ENCODE results near the gene SMC1B.
A peak's percentile ranks its signal among the peaks of the same experiment; 100 is the strongest.
"Not testable (repeated sequence)": the region's sequence is repeated elsewhere in the genome, so short reads cannot be mapped to it uniquely, and the experiment has no call there.

SMC1B gene

GRCh38 chr22:45441138-45441537 lies 27.7 kb upstream of the SMC1B start:
- no peak for DNase-seq

- not testable (repeated sequence) for DNase-seq
Measured at GRCh38 chr22:45440688-45441087, 27.3 kb upstream of the SMC1B start.

- DNase-seq = no peak
Measured at GRCh38 chr22:45438336-45438735, 24.9 kb upstream of the SMC1B start.

- DNase-seq = not testable (repeated sequence)
Measured at GRCh38 chr22:45436871-45437517, 23.6 kb upstream of the SMC1B start.

GRCh38 chr22:45435544-45436139 lies 22.2 kb upstream of the SMC1B start:
- DNase-seq = peak; percentile 20

- DNase-seq = no peak
Measured at GRCh38 chr22:45434981-45435380, 21.6 kb upstream of the SMC1B start.

- no peak for DNase-seq
Measured at GRCh38 chr22:45430871-45431270, 17.5 kb upstream of the SMC1B start.

GRCh38 chr22:45429981-45430775 lies 16.8 kb upstream of the SMC1B start:
- DNase-seq = no peak

GRCh38 chr22:45429424-45429823 lies 16.0 kb upstream of the SMC1B start:
- DNase-seq = no peak

- no peak for DNase-seq
Measured at GRCh38 chr22:45428391-45429385, 15.3 kb upstream of the SMC1B start.

GRCh38 chr22:45427114-45427513 lies 13.7 kb upstream of the SMC1B start:
- no peak for DNase-seq

GRCh38 chr22:45426387-45426786 lies 13.0 kb upstream of the SMC1B start:
- DNase-seq = no peak

- DNase-seq = no peak
Measured at GRCh38 chr22:45425531-45426265, 12.3 kb upstream of the SMC1B start.

- no peak for DNase-seq
Measured at GRCh38 chr22:45425101-45425500, 11.7 kb upstream of the SMC1B start.

GRCh38 chr22:45424241-45424731 lies 10.9 kb upstream of the SMC1B start:
- DNase-seq = no peak

- DNase-seq = no peak
Measured at GRCh38 chr22:45423524-45423923, 10.1 kb upstream of the SMC1B start.

- no peak for DNase-seq
Measured at GRCh38 chr22:45422237-45422983, 9.0 kb upstream of the SMC1B start.

GRCh38 chr22:45421349-45422055 lies 8.1 kb upstream of the SMC1B start:
- no peak for DNase-seq

GRCh38 chr22:45420539-45420938 lies 7.1 kb upstream of the SMC1B start:
- no peak for DNase-seq

GRCh38 chr22:45420011-45420410 lies 6.6 kb upstream of the SMC1B start:
- no peak for DNase-seq

- DNase-seq = no peak
Measured at GRCh38 chr22:45418770-45419138, 5.4 kb upstream of the SMC1B start.
